Sigmoid colon (tissue), 7 donors: ENCODE results near the gene EVI5L. TPM values are rescaled to one million over a fixed set of nuclear protein-coding genes. Genes with fewer than 3 reads are reported as not detected.

ENCODE experiments used
- DNase-seq: peaks from one replicate; pipeline ENCODE4 v3.0.0-alpha.2; 2019
- H3K27ac ChIP-seq, 4 donors: fragments of 200-600 bp; sonication (generic); one replicate each; pipeline ENCODE4 v1.5.1; 2016 to 2019; ENCODE audit warnings: mild to moderate bottlenecking in 1 of 4
- H3K27me3 ChIP-seq, 3 donors: fragments of 200-600 bp; sonication (generic); one replicate each; pipeline ENCODE4 v1.5.1; 2019; ENCODE audit warnings: mild to moderate bottlenecking in 1 of 3
- H3K36me3 ChIP-seq, 4 donors: fragments of 200-600 bp; sonication (generic); one replicate each; pipeline ENCODE4 v1.5.1; 2016 to 2019
- H3K4me1 ChIP-seq, 4 donors: fragments of 200-600 bp; sonication (generic); one replicate each; pipeline ENCODE4 v1.5.1; 2017 to 2019
- H3K4me3 ChIP-seq, 4 donors: fragments of 200-600 bp; sonication (generic); one replicate each; pipeline ENCODE4 v1.5.1; 2017 to 2019; ENCODE audit warnings: mild to moderate bottlenecking in 2 of 4, moderate library complexity in 1 of 4
- H3K9me3 ChIP-seq, 4 donors: fragments of 200-600 bp in 3 of 4; sonication (generic) in 3 of 4; one replicate each; pipeline versions ENCODE4 v1.5.1 to v1.6.1; 2013 to 2019
- EP300 ChIP-seq, 4 donors: sonication (generic); formaldehyde crosslinking; IDR thresholded peaks; one replicate each; pipeline ENCODE4 v1.6.1; 2017; ENCODE audit warnings: antibody characterized with exemption in 4 of 4
- POLR2A ChIP-seq, 2 donors: fragments of 450-650 bp; IDR thresholded peaks; one replicate each; pipeline ENCODE4 v1.6.1; 2016; ENCODE audit warnings: antibody characterized with exemption in 2 of 2, mild to moderate bottlenecking in 2 of 2, moderate library complexity in 2 of 2
- POLR2AphosphoS5 ChIP-seq, 4 donors: sonication (generic); formaldehyde crosslinking; IDR thresholded peaks; one replicate each; pipeline ENCODE4 v1.6.1; 2017; ENCODE audit warnings: antibody characterized with exemption in 4 of 4
- WGBS, 2 donors: extraction: QIAGEN DNeasy Blood & Tissue Kit; methylation state at CpG; one replicate each; pipeline ENCODE4 v1.1.7; 2013; 5-methylcytosine and 5-hydroxymethylcytosine counted together
- intact Hi-C: fragments of 100-400 bp; cut with DNase I; formaldehyde crosslinking; loops from one replicate; pipeline ENCODE4 v1.15.1; 2023
- polyA plus RNA-seq, 3 donors: library from polyadenylated mRNA; stranded (reverse); fragments of 200-250 nt; gene quantifications; one replicate each; pipeline ENCODE4 v1.2.3, GENCODE V29; 2013
- total RNA-seq, 4 donors: library from RNA; depleted of rRNA; stranded (reverse); fragments of >200 nt; gene quantifications; one replicate each; pipeline ENCODE4 v1.1.0, GENCODE V29; 2016
- TF ChIP-seq, protein P1 (sequence below), 4 experiments: fragments of 450-650 bp in 3 of 4; fragments of 200-600 bp in 1 of 4; IDR thresholded peaks; one replicate each; pipeline ENCODE4 v1.5.1; 2016 to 2019; ENCODE audit warnings: antibody characterized with exemption in 4 of 4, mild to moderate bottlenecking in 3 of 4, moderate library complexity in 2 of 4
- donor health status: healthy with polysubstance abuse.
- donor health status: Bipolar disorder and iron deficiency.
- donor health status: healthy.

EVI5L gene
- total and polyA plus RNA-seq, 7 donors = 5.3 to 18.6 (median 10.3) TPM

DNA sequence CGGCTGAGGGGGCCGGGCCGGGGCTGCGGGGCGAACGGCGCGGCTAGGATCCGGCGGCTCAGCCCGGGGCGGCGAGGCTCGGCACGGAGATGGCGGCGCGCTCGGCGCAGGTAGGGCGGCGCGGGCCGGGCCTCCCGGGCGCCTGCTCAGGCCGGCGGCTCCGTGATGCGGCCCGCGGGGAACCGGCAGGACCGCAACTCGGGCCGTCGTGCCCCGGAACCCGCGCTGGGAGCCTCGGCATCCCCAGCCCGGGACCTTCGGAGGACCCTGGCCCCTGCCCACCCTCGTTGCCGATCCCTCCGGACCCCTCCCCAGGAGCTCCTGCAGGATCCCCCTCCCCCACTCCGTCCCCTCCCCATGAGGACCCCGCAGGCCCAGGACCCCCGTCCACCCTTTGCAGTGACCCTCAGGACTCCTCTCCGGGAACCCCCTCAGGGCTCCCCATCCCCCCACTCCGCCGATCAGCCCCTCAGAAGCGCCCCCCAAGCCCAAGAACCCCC, 304 bp downstream of the EVI5L start:
- intact Hi-C loops = loop anchor here (1.0 kb wide), 1 partner anchor 73 kb away; the partner anchor contains the start of gene MAP2K7
- no peak for DNase-seq
- H3K9me3 ChIP-seq = no peaks in the 10 kb centered on the region
- H3K4me3 ChIP-seq = peak overlapping the region; percentile 70 to 100 (median 90)
- H3K36me3 ChIP-seq = no peaks in the 10 kb centered on the region
- TF ChIP-seq POLR2A (IDR thresholded peaks at IDR 0.05) (no peak), EP300 (IDR thresholded peaks at IDR 0.05) (no peak), POLR2AphosphoS5 (IDR thresholded peaks at IDR 0.05) (no peak)
- TF ChIP-seq, protein P1, sequence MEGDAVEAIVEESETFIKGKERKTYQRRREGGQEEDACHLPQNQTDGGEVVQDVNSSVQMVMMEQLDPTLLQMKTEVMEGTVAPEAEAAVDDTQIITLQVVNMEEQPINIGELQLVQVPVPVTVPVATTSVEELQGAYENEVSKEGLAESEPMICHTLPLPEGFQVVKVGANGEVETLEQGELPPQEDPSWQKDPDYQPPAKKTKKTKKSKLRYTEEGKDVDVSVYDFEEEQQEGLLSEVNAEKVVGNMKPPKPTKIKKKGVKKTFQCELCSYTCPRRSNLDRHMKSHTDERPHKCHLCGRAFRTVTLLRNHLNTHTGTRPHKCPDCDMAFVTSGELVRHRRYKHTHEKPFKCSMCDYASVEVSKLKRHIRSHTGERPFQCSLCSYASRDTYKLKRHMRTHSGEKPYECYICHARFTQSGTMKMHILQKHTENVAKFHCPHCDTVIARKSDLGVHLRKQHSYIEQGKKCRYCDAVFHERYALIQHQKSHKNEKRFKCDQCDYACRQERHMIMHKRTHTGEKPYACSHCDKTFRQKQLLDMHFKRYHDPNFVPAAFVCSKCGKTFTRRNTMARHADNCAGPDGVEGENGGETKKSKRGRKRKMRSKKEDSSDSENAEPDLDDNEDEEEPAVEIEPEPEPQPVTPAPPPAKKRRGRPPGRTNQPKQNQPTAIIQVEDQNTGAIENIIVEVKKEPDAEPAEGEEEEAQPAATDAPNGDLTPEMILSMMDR (IDR thresholded peaks at IDR 0.05) = no peak
- peak overlapping the region in 3 of 4 donors; percentile 51 to 58 (median 55) for H3K27ac ChIP-seq
- 2 to 3% methylated on average over 53 of the region's 53 CpGs for WGBS, 2 donors
- H3K27me3 ChIP-seq = no peaks in the 10 kb centered on the region
- peaks cover 0 to 39% (median 32%) of the 10 kb centered on the region in 4 donors for H3K4me1 ChIP-seq

DNA sequence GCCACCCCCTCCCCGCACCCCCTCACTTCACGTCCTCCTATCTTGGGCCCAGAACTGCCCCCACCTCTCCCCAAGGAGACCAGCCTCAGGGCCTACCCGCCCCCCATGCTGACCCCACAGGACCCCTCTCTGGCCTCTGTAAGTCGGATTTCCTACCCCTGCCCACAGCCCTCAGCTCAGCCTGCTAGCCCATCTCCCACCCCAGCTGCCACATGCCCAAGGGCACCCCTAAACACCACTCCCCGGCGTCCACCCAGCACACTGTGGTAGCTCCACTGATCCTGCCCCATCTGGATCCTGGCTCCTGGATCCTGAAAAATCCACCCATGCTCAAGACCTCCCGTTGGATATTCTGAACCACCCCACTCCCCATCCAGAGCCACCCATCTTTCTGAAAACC, 805 bp downstream of the EVI5L start:
- 37 to 47% methylated on average over 7 of the region's 7 CpGs for WGBS, 2 donors
- peaks cover 0 to 39% (median 32%) of the 10 kb centered on the region in 4 donors for H3K4me1 ChIP-seq
- H3K36me3 ChIP-seq = no peaks in the 10 kb centered on the region
- H3K9me3 ChIP-seq = no peaks in the 10 kb centered on the region
- TF ChIP-seq EP300 (IDR thresholded peaks at IDR 0.05) (no peak), POLR2A (IDR thresholded peaks at IDR 0.05) (no peak), POLR2AphosphoS5 (IDR thresholded peaks at IDR 0.05) (no peak)
- TF ChIP-seq, protein P1 (IDR thresholded peaks at IDR 0.05) = no peak
- no peaks in the 10 kb centered on the region for H3K27me3 ChIP-seq
- no peak for DNase-seq
- intact Hi-C loops = loop anchor here (1.0 kb wide), 1 partner anchor 72 kb away; the partner anchor contains the start of gene MAP2K7
- peak overlapping the region in 1 of 4 donors; percentile 51 for H3K27ac ChIP-seq
- H3K4me3 ChIP-seq = peak overlapping the region; percentile 70 to 100 (median 90)

DNA sequence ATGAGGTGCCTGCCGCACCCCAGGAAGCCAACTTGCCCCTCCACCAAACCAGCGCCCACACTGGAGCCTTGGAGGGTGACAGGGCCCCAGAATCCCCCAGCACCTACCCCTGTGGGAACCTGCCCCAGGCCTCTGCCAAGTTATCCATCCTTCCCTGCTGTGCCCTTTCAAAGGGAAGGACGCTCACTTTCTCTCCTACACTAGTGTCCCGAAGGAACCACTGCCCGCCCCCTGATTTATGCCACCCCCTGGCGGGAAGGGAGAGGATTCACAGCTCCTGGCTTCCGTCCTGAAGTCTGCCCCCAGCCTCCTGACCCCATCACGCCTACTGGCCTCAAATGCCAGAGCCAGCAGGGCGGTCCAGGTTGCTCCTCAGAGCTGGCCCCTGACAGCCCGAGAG, 1.4 kb downstream of the EVI5L start:
- 64 to 79% methylated on average over 10 of the region's 10 CpGs for WGBS, 2 donors
- no peaks in the 10 kb centered on the region for H3K9me3 ChIP-seq
- H3K4me3 ChIP-seq = no peak overlapping the region

DNA sequence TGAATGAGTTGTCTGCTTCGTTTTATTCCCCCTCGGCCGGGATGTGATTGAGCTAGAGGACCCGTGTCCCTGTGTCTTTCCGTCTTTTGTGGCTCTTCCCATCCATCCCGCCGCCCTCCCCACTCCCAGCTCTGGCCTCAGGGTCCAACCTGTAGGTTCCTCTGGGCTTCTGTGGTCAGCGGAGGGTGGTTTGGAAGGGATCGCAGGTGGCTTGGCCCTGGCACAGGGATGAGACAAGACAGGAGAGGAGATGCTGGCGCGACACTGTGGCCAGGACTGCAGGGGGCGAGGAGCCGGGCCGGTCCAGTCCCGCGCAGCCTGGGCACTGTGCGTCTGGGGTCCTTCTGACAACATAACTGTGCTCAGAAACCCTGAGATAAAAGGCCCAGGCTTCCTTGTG, 2.0 kb downstream of the EVI5L start:
- no peak overlapping the region for H3K27ac ChIP-seq
- H3K4me3 ChIP-seq = no peak overlapping the region
- WGBS, 2 donors = 90 to 93% methylated on average over 17 of the region's 17 CpGs
- TF ChIP-seq, protein P1 (IDR thresholded peaks at IDR 0.05) = no peak
- TF ChIP-seq POLR2A (IDR thresholded peaks at IDR 0.05) (no peak), EP300 (IDR thresholded peaks at IDR 0.05) (no peak), POLR2AphosphoS5 (IDR thresholded peaks at IDR 0.05) (no peak)
- H3K36me3 ChIP-seq = no peaks in the 10 kb centered on the region
- H3K9me3 ChIP-seq = no peaks in the 10 kb centered on the region
- no peaks in the 10 kb centered on the region for H3K27me3 ChIP-seq
- peaks cover 0 to 39% (median 32%) of the 10 kb centered on the region in 4 donors for H3K4me1 ChIP-seq
- intact Hi-C loops = no loop called here
- DNase-seq = no peak

More for the DNA sequence above, 1.4 kb downstream of the EVI5L start:
- no peaks in the 10 kb centered on the region for H3K36me3 ChIP-seq
- no peak for TF ChIP-seq EP300 (IDR thresholded peaks at IDR 0.05)
- TF ChIP-seq POLR2AphosphoS5 (IDR thresholded peaks at IDR 0.05) = no peak
- TF ChIP-seq, protein P1 (IDR thresholded peaks at IDR 0.05) = no peak
- TF ChIP-seq POLR2A (IDR thresholded peaks at IDR 0.05) = no peak
- no peaks in the 10 kb centered on the region for H3K27me3 ChIP-seq
- DNase-seq = no peak
- H3K27ac ChIP-seq = no peak overlapping the region
- intact Hi-C loops = no loop called here
- H3K4me1 ChIP-seq = peaks cover 0 to 39% (median 32%) of the 10 kb centered on the region in 4 donors
